Keratinocyte (primary cell): Measurements from ENCODE around the gene TKT. TPM values are rescaled to one million over a fixed set of nuclear protein-coding genes. Genes with fewer than 3 reads are reported as not detected.

Experiments
- DNase-seq: peaks from one replicate; pipeline ENCODE4 v3.0.0-alpha.2; 2011; ENCODE audit warnings: low read depth, missing footprints, low spot score
- FAIRE-seq: peaks from 2 replicates; lab custom pipeline; 2011; peaks lifted over from hg19 to GRCh38; lab: Jason Lieb, UNC
- H2AFZ ChIP-seq: 2 replicates; pipeline ENCODE4 v1.6.0; 2012; ENCODE audit warnings: low read length, control low read depth, inconsistent platforms; ENCODE audit not compliant: control insufficient read depth
- H3K27ac ChIP-seq: 2 replicates; pipeline ENCODE4 v1.5.1; 2011; ENCODE audit warnings: low read length; ENCODE audit not compliant: control insufficient read depth, insufficient read depth
- H3K27me3 ChIP-seq: 3 replicates; pipeline ENCODE4 v1.6.0; 2011; ENCODE audit warnings: low read length; ENCODE audit not compliant: control insufficient read depth, insufficient read depth; ENCODE audit errors: extremely low read depth
- H3K36me3 ChIP-seq, 2 experiments: 2 replicates in 1 of 2; 3 replicates in 1 of 2; pipeline ENCODE4 v1.5.1; 2011; ENCODE audit warnings: low read length in 2 of 2, mild to moderate bottlenecking in 1 of 2; ENCODE audit not compliant: control insufficient read depth in 2 of 2, insufficient read depth in 2 of 2; ENCODE audit errors: extremely low read depth in 1 of 2
- H3K4me1 ChIP-seq: 3 replicates; pipeline ENCODE4 v1.5.1; 2011; ENCODE audit warnings: low read length; ENCODE audit not compliant: control insufficient read depth, insufficient read depth; ENCODE audit errors: extremely low read depth
- H3K4me2 ChIP-seq: 3 replicates; pipeline ENCODE4 v1.6.0; 2011; ENCODE audit warnings: low read depth, low read length; ENCODE audit not compliant: control insufficient read depth, insufficient read depth; ENCODE audit errors: extremely low read depth
- H3K4me3 ChIP-seq, 3 experiments: fragments of 200-600 bp in 1 of 3; sonication (generic) in 1 of 3; 2 replicates in 2 of 3; 3 replicates in 1 of 3; pipeline ENCODE4 v1.5.1; 2011 to 2016; ENCODE audit warnings: low read length in 3 of 3, mild to moderate bottlenecking in 3 of 3, control low read depth in 2 of 3, inconsistent platforms in 1 of 3, low read depth in 1 of 3, mixed read lengths in 1 of 3, mixed run types in 1 of 3, moderate library complexity in 1 of 3; ENCODE audit not compliant: control insufficient read depth in 2 of 3, insufficient read depth in 2 of 3; ENCODE audit errors: extremely low read depth in 1 of 3
- H3K79me2 ChIP-seq: 2 replicates; pipeline ENCODE4 v1.6.0; 2012; ENCODE audit warnings: low read length; ENCODE audit not compliant: control insufficient read depth, insufficient read depth
- H3K9ac ChIP-seq: 3 replicates; pipeline ENCODE4 v1.6.0; 2011; ENCODE audit warnings: low read length; ENCODE audit not compliant: control insufficient read depth, insufficient read depth; ENCODE audit errors: extremely low read depth
- H3K9me1 ChIP-seq: 3 replicates; pipeline ENCODE4 v1.6.0; 2011; ENCODE audit warnings: low read length; ENCODE audit not compliant: control insufficient read depth, insufficient read depth; ENCODE audit errors: extremely low read depth
- H3K9me3 ChIP-seq: 2 replicates; pipeline ENCODE4 v1.5.1; 2012; ENCODE audit warnings: low read depth, low read length; ENCODE audit not compliant: control insufficient read depth
- H4K20me1 ChIP-seq: 3 replicates; pipeline ENCODE4 v1.6.0; 2011; ENCODE audit warnings: low read length; ENCODE audit not compliant: control insufficient read depth, insufficient read depth; ENCODE audit errors: extremely low read depth
- EZH2 ChIP-seq: IDR thresholded peaks from one replicate; pipeline ENCODE4 v1.6.1; 2012; ENCODE audit warnings: inconsistent platforms, mild to moderate bottlenecking, low read length, moderate library complexity
- dilution Hi-C: fragments of 300-500 bp; cut with MboI; formaldehyde crosslinking; loops from one replicate; pipeline ENCODE4 v1.7.0; 2020; ENCODE audit warnings: low sequenced_read_pairs; ENCODE audit not compliant: extremely low pct_ligation_motif_present
- polyA plus RNA-seq, 5 experiments: library from polyadenylated mRNA; depleted of rRNA in 3 of 5; stranded (reverse) in 3 of 5; stranded (forward) in 1 of 5; unstranded in 1 of 5; fragments of >200 nt; gene quantifications; 1 replicate in 1 of 5; 2 replicates in 3 of 5; 3 replicates in 1 of 5; pipeline versions ENCODE4 v1.2.1 to v1.2.3, GENCODE V29; 2011 to 2012; ENCODE audit warnings: missing spikeins in 2 of 5, low read depth in 1 of 5, low replicate concordance in 1 of 5
- TF ChIP-seq, protein P1 (sequence below), 3 experiments: IDR thresholded peaks in 1 of 3; conservative IDR thresholded peaks in 1 of 3; optimal IDR thresholded peaks in 1 of 3; 2 replicates in 2 of 3; 3 replicates in 1 of 3; pipeline versions ENCODE3 to v1.5.1; 2011; ENCODE audit warnings: low read length in 3 of 3, mild to moderate bottlenecking in 3 of 3, moderate library complexity in 2 of 3, control low read depth in 1 of 3, inconsistent platforms in 1 of 3; ENCODE audit not compliant: insufficient read depth in 2 of 3; ENCODE audit errors: extremely low read depth in 1 of 3

Gene TKT
- polyA plus RNA-seq, 1 donor (not counting 4 experiments of a cell fraction or from before 2014, with no cell fraction given): 266 TPM

DNA sequence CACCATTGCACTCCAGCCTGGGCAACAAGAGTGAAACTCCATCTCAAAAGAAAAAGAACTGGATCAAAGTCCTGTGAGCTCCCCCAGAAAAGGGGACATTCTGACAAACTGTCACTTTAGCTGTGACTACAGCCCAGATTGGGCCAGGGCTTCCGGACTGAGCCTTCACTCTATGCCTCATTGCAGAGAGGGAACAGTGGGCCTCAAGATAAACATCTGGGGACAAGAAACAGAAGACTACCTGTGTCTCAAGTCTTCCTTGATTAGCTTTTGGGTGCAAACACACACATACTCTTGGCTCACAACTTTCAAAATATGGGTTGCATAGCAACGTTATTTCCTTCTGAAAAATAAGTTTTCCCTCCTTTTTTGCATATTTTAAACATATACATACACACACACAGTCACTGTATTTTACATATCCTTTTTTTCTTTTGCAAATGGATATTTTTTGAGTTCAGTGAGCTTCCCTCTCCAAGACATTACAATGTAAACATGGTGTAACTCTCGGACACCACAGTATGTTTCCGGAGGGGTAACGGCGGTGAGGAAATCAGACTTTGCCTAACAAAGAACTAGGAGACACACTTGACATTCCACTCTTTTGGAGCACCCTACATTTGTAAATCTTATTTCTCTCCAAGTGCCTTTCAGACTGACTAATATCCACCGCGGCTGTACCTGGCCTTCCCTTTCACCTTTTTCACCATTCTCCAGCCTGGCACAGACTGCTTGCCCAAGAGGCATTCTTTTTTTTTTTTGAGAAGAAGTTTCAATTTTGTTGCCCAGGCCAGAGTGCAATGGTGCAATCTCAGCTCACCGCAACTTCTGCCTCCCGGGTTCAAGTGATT is 3.5 kb downstream of the TKT start:
- H3K9me1 ChIP-seq: peaks cover 2% of the 10 kb centered on the region
- no peak overlapping the region for H3K4me3 ChIP-seq
- no peak for TF ChIP-seq EZH2
- TF ChIP-seq, protein P1, sequence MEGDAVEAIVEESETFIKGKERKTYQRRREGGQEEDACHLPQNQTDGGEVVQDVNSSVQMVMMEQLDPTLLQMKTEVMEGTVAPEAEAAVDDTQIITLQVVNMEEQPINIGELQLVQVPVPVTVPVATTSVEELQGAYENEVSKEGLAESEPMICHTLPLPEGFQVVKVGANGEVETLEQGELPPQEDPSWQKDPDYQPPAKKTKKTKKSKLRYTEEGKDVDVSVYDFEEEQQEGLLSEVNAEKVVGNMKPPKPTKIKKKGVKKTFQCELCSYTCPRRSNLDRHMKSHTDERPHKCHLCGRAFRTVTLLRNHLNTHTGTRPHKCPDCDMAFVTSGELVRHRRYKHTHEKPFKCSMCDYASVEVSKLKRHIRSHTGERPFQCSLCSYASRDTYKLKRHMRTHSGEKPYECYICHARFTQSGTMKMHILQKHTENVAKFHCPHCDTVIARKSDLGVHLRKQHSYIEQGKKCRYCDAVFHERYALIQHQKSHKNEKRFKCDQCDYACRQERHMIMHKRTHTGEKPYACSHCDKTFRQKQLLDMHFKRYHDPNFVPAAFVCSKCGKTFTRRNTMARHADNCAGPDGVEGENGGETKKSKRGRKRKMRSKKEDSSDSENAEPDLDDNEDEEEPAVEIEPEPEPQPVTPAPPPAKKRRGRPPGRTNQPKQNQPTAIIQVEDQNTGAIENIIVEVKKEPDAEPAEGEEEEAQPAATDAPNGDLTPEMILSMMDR (optimal IDR thresholded peaks at IDR 0.05 in 1 of 3, IDR thresholded peaks at IDR 0.05 in 1 of 3, conservative IDR thresholded peaks at IDR 0.05 in 1 of 3; ENCODE audit: extremely low read depth in 1 of 3, insufficient read depth in 2 of 3, low read length in 3 of 3): no peak
- H3K4me1 ChIP-seq: peaks cover 18% of the 10 kb centered on the region
- no peak for FAIRE-seq
- H2AFZ ChIP-seq: no peak overlapping the region
- H3K79me2 ChIP-seq: peaks cover 85% of the 10 kb centered on the region
- dilution Hi-C loops: no loop called here
- no peak for DNase-seq
- H3K9ac ChIP-seq: no peak overlapping the region
- H3K4me2 ChIP-seq: peak overlapping the region; percentile 93
- H3K9me3 ChIP-seq: no peaks in the 10 kb centered on the region
- H4K20me1 ChIP-seq: peaks cover 65% of the 10 kb centered on the region
- peaks cover 17 to 19% of the 10 kb centered on the region in 2 experiments for H3K36me3 ChIP-seq
- no peak overlapping the region for H3K27ac ChIP-seq
- no peaks in the 10 kb centered on the region for H3K27me3 ChIP-seq

DNA sequence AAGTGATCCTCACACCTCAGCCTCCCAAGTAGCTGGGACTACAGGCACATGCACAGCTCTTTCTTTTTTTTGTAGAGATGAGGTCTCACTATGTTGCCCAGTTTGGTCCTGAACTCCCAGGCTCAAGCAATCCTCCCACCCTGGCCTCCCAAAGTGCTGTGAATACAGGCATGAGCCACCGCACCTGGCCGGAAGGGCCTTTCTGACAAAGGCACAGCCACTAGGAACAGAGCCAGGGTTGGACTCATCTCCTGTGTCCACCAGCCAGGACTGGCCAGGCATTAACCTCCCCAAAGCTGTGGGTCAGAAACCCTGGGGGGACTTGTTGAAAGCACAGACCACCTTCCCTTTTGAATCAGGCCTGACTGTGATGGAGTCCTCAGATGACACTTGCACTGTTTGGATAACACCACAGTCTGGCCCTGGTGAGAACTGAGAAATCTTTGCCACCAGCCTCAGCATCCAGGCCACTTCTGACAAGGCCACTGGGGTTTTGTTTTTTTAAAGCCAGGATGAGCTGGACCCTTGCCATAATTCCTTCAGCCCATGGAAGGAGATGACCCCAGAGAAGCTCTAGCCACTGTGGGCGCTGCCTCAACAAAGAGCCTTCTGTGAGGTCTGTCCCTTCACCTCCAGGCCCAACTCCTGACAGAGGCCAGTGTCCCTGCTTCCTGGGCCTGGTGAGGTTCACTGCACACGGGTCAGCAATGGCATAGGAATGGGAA is 4.8 kb downstream of the TKT start:
- Histone ChIP-seq H3K36me3 (peaks cover 18 to 19% of the 10 kb centered on the region in 2 experiments), H3K9me1 (peaks cover 3% of the 10 kb centered on the region), H3K9ac (no peak overlapping the region), H3K79me2 (peaks cover 98% of the 10 kb centered on the region), H3K27ac (no peak overlapping the region), H2AFZ (no peak overlapping the region), H3K4me2 (no peak overlapping the region), H4K20me1 (peaks cover 70% of the 10 kb centered on the region), H3K27me3 (no peaks in the 10 kb centered on the region), H3K4me3 (no peak overlapping the region), H3K4me1 (peaks cover 18% of the 10 kb centered on the region), H3K9me3 (no peaks in the 10 kb centered on the region)
- no peak for FAIRE-seq
- TF ChIP-seq, protein P1 (optimal IDR thresholded peaks at IDR 0.05 in 1 of 3, IDR thresholded peaks at IDR 0.05 in 1 of 3, conservative IDR thresholded peaks at IDR 0.05 in 1 of 3; ENCODE audit: extremely low read depth in 1 of 3, insufficient read depth in 2 of 3, low read length in 3 of 3): no peak
- TF ChIP-seq EZH2: no peak
- dilution Hi-C loops: no loop called here
- no peak for DNase-seq
